ENCODE measurements around the gene KRT9. TPM values are rescaled to one million over a fixed set of nuclear protein-coding genes. Genes with fewer than 3 reads are reported as not detected.
"Not testable (repeated sequence)": the region's sequence is repeated elsewhere in the genome, so short reads cannot be mapped to it uniquely, and the experiment has no call there.

KRT9 gene
- total and polyA plus RNA-seq, 2 donors (not counting 3 experiments of a cell fraction or from before 2014, with no cell fraction given), result not detected

DNA sequence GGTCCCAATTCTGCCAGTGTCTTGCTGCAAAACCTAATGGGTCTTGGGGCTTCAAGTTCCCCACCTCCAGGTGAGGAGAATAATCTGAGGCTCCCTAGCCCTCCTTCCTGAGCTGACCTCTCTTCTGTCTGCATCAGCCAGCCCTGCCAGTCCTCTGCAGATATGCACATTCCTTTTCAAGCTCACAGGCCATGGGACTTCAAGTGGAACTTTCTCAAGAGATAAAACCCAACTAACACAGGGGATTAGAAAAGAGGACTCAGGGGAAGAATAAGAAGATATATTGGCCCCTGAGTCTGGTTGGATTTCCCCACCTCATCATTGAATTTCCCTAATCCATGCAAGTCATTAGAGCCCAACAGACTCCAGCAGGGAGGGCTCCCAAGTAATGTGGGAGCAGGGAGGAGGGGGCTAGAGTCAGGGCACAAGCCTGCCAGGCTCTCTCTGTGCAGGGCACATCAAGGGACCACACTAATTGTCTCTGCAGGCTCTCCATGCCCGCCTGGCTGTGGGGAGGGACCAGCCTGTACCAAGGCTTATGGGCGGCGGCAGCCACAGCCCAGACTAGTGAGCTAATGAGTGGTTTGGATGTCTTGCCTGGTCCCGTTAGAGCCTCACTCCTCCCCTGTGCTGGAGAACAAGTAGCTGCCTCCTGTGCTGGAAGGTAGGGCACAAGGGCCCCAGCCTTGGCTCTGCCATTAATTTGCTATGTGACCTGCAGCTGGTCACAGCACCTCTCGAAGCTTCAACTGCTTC, 13.6 kb upstream of the KRT9 start:
- no TSS peak for BruUV-seq (replicated peaks)
- Histone ChIP-seq H3K79me2 (ENCODE audit: control insufficient read depth, insufficient read depth, low read length) (no peaks in the 10 kb centered on the region), H2AFZ (ENCODE audit: low read depth, low read length) (no peak overlapping the region), H3K4me1 (ENCODE audit: control insufficient read depth, extremely low read depth, insufficient read depth, low read length) (no peaks in the 10 kb centered on the region), H4K20me1 (replicated peaks; ENCODE audit: control insufficient read depth, extremely low read depth, insufficient read depth, low read length) (no peaks in the 10 kb centered on the region), H3K4me3 (replicated peaks in 1 of 3; ENCODE audit: insufficient read depth in 1 of 3, low read depth in 1 of 3, low read length in 3 of 3) (no peak overlapping the region), H3K36me3 (ENCODE audit: control insufficient read depth in 2 of 2, extremely low read depth in 1 of 2, insufficient read depth in 2 of 2, low read length in 2 of 2) (no peaks in the 10 kb centered on the region), H3K9me1 (replicated peaks; ENCODE audit: control insufficient read depth, extremely low read depth, insufficient read depth, low read length) (no peaks in the 10 kb centered on the region), H3K9me3 (replicated peaks; ENCODE audit: control insufficient read depth, insufficient read depth, low read length) (no peaks in the 10 kb centered on the region), H3K27ac (ENCODE audit: insufficient read depth, low read depth, low read length) (no peak overlapping the region), H3K9ac (replicated peaks; ENCODE audit: extremely low read depth, insufficient read depth, low read length) (no peak overlapping the region), H3K27me3 (ENCODE audit: control insufficient read depth in 2 of 2, insufficient read depth in 2 of 2, low read length in 2 of 2) (peaks cover 0 to 2% of the 10 kb centered on the region in 2 experiments), H3K4me2 (ENCODE audit: insufficient read depth, low read length) (no peak overlapping the region)
- dilution Hi-C loops (cut with MboI; ENCODE audit: extremely low pct_ligation_motif_present, low sequenced_read_pairs) (no loop called here), intact Hi-C loops (cut with micrococcal nuclease) (no loop called here)
- no peak for FAIRE-seq
- ChIA-PET POLR2A (no interaction called here), CTCF (interaction anchor here (0.8 kb wide), 1 partner anchor 77 kb away, joined by 3 read pairs; no protein-coding TSS in a partner anchor)
- no peak for DNase-seq (ENCODE audit: low read depth, low spot score)
- TF ChIP-seq POLR2AphosphoS5 (IDR thresholded peaks at IDR 0.05; ENCODE audit: insufficient read depth, low read depth, low read length), result no peak
- TF ChIP-seq GATA2 (IDR thresholded peaks at IDR 0.05; ENCODE audit: insufficient read depth, insufficient read length, low read depth, low read length), result no peak
- TF ChIP-seq MYC (IDR thresholded peaks at IDR 0.05; ENCODE audit: low read depth, low read length), result no peak
- no peak for TF ChIP-seq EZH2 (IDR thresholded peaks at IDR 0.05; ENCODE audit: borderline replicate concordance, low read depth, low read length, severe bottlenecking)

- H3K79me2 ChIP-seq (ENCODE audit: control insufficient read depth, insufficient read depth, low read length); H3K9ac ChIP-seq (replicated peaks; ENCODE audit: extremely low read depth, insufficient read depth, low read length); H3K4me3 ChIP-seq (replicated peaks in 1 of 3; ENCODE audit: insufficient read depth in 1 of 3, low read depth in 1 of 3, low read length in 3 of 3); H3K9me3 ChIP-seq (replicated peaks; ENCODE audit: control insufficient read depth, insufficient read depth, low read length); POLR2A ChIA-PET; H4K20me1 ChIP-seq (replicated peaks; ENCODE audit: control insufficient read depth, extremely low read depth, insufficient read depth, low read length); H3K4me1 ChIP-seq (ENCODE audit: control insufficient read depth, extremely low read depth, insufficient read depth, low read length); H2AFZ ChIP-seq (ENCODE audit: low read depth, low read length); BruUV-seq (replicated peaks); DNase-seq (ENCODE audit: low read depth, low spot score); H3K4me2 ChIP-seq (ENCODE audit: insufficient read depth, low read length); H3K27me3 ChIP-seq (ENCODE audit: control insufficient read depth in 2 of 2, insufficient read depth in 2 of 2, low read length in 2 of 2); intact Hi-C loops (cut with micrococcal nuclease); H3K9me1 ChIP-seq (replicated peaks; ENCODE audit: control insufficient read depth, extremely low read depth, insufficient read depth, low read length); dilution Hi-C loops (cut with MboI; ENCODE audit: extremely low pct_ligation_motif_present, low sequenced_read_pairs); H3K27ac ChIP-seq (ENCODE audit: insufficient read depth, low read depth, low read length); H3K36me3 ChIP-seq (ENCODE audit: control insufficient read depth in 2 of 2, extremely low read depth in 1 of 2, insufficient read depth in 2 of 2, low read length in 2 of 2): not testable (repeated sequence)
- peak; percentile 24 for FAIRE-seq
- CTCF ChIA-PET, result interaction anchor here (1.5 to 3.3 kb wide), 3 partner anchors 44 to 78 kb away, joined by 3 to 16 read pairs (median 7); no protein-coding TSS in a partner anchor
Measured at GRCh38 chr17:41584331-41584927, 12.6 kb upstream of the KRT9 start.

All from endothelial cell of umbilical vein (primary cell).